OCI-LY3 (cell line): Measurements from ENCODE around the gene SNX15.

ENCODE experiments used
- H2AFZ ChIP-seq: fragments of 200-600, 300-600 bp; shearing (Covaris generic); 2 replicates; pipeline ENCODE4 v1.6.0; 2014; ENCODE audit warnings: antibody characterized with exemption, low read depth, low read length
- H3K27ac ChIP-seq: fragments of 200-600, 300-600 bp; sonication (generic); 2 replicates; pipeline ENCODE4 v1.5.1; 2014; ENCODE audit warnings: mild to moderate bottlenecking, low read length, moderate library complexity, mixed read lengths
- H3K27me3 ChIP-seq: fragments of 200-600, 300-600 bp; sonication (generic); 2 replicates; pipeline ENCODE4 v1.6.1; 2014; ENCODE audit warnings: low read depth, low read length, mixed read lengths
- H3K36me3 ChIP-seq: fragments of 200-600, 300-600 bp; sonication (generic); replicated peaks from 2 replicates; pipeline ENCODE3; 2014; ENCODE audit warnings: low read depth, low read length, mixed read lengths
- H3K4me1 ChIP-seq: fragments of 300-600, 200-600 bp; sonication (generic); 2 replicates; pipeline ENCODE4 v1.6.1; 2014; ENCODE audit warnings: low read length, mixed read lengths
- H3K4me2 ChIP-seq: fragments of 200-600, 300-600 bp; sonication (generic); 2 replicates; pipeline ENCODE4 v1.6.1; 2014; ENCODE audit warnings: low read length, mixed read lengths
- H3K4me3 ChIP-seq: fragments of 300-600, 200-600 bp; sonication (generic); 2 replicates; pipeline ENCODE4 v1.5.1; 2014; ENCODE audit warnings: antibody characterized with exemption, mild to moderate bottlenecking, low read length, moderate library complexity
- H3K79me2 ChIP-seq: fragments of 300-600, 200-600 bp; shearing (Covaris generic); 2 replicates; pipeline ENCODE4 v1.6.1; 2014; ENCODE audit warnings: mild to moderate bottlenecking, low read length, mixed read lengths
- H3K9ac ChIP-seq: fragments of 300-600, 200-600 bp; shearing (Covaris generic); 2 replicates; pipeline ENCODE4 v1.6.0; 2014; ENCODE audit warnings: mild to moderate bottlenecking, low read length, moderate library complexity
- H3K9me3 ChIP-seq: fragments of 200-600, 300-600 bp; shearing (Covaris generic); 2 replicates; pipeline ENCODE4 v1.6.1; 2014; ENCODE audit warnings: low read length, mixed read lengths; ENCODE audit not compliant: insufficient read depth
- H4K20me1 ChIP-seq: fragments of 200-600, 300-600 bp; sonication (generic); 2 replicates; pipeline ENCODE4 v1.6.1; 2016; ENCODE audit warnings: low read length, mixed read lengths; ENCODE audit not compliant: insufficient read depth
- EZH2phosphoT487 ChIP-seq: fragments of 200-600 bp; shearing (Covaris generic); IDR thresholded peaks from 2 replicates; pipeline ENCODE4 v1.6.1; 2018; ENCODE audit warnings: antibody characterized with exemption, mixed run types, low read depth
- TF ChIP-seq, protein P1 (sequence below): fragments of 200-600, 300-600 bp; sonication (generic); IDR thresholded peaks from 2 replicates; pipeline ENCODE4 v1.5.1; 2014; ENCODE audit warnings: antibody characterized with exemption, low read length, low read depth

SNX15 gene

DNA sequence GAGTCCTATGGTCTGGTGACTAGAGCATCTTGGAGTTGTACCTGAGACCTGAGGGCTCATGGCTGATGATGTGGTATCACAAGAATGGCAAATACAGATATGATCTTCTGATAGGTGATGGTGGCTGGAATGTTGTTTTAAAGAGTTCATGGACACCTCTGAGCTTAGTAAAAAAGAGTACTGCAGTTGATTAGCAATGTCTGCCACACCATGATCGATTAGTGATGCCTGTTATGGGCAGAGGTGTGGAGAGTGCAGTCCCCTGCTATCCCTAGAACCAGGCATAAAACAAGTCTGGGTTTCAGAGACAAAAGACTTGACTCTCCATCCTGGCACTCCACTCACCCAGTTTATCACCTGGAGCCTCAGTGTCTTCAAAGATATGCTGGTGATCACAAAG, 29.1 kb upstream of the SNX15 start:
- Histone ChIP-seq H3K79me2 (no peaks in the 10 kb centered on the region), H3K4me1 (peaks cover 10% of the 10 kb centered on the region), H3K36me3 (no peaks in the 10 kb centered on the region), H3K4me3 (no peak overlapping the region), H3K9me3 (no peaks in the 10 kb centered on the region), H3K27me3 (peaks cover 7% of the 10 kb centered on the region; the same call in 1 of the 2 replicates), H4K20me1 (no peaks in the 10 kb centered on the region), H2AFZ (no peak overlapping the region), H3K27ac (no peak overlapping the region), H3K9ac (no peak overlapping the region), H3K4me2 (no peak overlapping the region)
- TF ChIP-seq, protein P1, sequence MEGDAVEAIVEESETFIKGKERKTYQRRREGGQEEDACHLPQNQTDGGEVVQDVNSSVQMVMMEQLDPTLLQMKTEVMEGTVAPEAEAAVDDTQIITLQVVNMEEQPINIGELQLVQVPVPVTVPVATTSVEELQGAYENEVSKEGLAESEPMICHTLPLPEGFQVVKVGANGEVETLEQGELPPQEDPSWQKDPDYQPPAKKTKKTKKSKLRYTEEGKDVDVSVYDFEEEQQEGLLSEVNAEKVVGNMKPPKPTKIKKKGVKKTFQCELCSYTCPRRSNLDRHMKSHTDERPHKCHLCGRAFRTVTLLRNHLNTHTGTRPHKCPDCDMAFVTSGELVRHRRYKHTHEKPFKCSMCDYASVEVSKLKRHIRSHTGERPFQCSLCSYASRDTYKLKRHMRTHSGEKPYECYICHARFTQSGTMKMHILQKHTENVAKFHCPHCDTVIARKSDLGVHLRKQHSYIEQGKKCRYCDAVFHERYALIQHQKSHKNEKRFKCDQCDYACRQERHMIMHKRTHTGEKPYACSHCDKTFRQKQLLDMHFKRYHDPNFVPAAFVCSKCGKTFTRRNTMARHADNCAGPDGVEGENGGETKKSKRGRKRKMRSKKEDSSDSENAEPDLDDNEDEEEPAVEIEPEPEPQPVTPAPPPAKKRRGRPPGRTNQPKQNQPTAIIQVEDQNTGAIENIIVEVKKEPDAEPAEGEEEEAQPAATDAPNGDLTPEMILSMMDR: no peak
- TF ChIP-seq EZH2phosphoT487: no peak

DNA sequence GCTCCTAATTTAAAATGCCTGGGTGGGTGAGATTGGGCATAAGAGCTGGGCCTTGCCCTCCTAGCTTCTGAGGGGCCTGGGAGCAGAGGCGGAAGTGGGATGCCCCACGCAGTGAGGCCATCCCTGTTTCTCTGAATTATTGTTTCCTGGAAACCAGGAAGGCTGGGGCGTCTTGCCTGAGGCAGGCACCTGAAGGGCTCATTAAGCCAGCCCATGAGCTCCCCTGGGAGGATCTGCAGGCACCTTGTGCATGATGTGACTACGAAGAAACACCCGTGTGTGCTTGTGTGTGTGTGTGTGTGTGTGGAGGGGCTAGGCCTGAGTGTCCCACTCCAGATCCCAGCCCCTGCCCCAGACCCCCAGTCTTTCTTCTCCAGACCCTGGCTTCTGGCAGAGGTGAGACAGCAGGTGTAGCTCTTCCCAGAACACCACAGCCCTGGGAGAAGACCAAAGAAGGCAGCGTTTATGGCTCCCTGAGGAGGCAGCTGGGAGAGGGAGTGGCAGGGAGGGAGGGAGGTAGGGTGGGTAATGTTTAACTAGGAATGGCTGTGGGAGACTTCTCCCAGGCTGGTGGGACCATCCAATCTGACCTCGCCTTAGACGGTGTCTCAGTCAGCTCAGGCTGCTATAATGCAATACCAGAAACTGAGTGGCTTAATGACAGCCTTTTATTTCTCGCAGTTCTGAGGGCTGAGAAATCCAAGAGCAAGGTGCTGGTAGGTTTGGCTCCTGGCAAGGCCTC, 28.4 kb upstream of the SNX15 start:
- TF ChIP-seq, protein P1: no peak
- TF ChIP-seq EZH2phosphoT487: no peak
- no peaks in the 10 kb centered on the region for H3K9me3 ChIP-seq
- no peak overlapping the region for H3K4me3 ChIP-seq
- no peaks in the 10 kb centered on the region for H3K79me2 ChIP-seq
- no peak overlapping the region for H2AFZ ChIP-seq
- H3K36me3 ChIP-seq: no peaks in the 10 kb centered on the region
- H4K20me1 ChIP-seq: no peaks in the 10 kb centered on the region
- peaks cover 10% of the 10 kb centered on the region for H3K4me1 ChIP-seq
- H3K9ac ChIP-seq: no peak overlapping the region
- H3K4me2 ChIP-seq: no peak overlapping the region
- H3K27ac ChIP-seq: no peak overlapping the region
- H3K27me3 ChIP-seq: 0 out of 2 replicates have a peak, but pooled peaks cover 3% of the 10 kb centered on the region

DNA sequence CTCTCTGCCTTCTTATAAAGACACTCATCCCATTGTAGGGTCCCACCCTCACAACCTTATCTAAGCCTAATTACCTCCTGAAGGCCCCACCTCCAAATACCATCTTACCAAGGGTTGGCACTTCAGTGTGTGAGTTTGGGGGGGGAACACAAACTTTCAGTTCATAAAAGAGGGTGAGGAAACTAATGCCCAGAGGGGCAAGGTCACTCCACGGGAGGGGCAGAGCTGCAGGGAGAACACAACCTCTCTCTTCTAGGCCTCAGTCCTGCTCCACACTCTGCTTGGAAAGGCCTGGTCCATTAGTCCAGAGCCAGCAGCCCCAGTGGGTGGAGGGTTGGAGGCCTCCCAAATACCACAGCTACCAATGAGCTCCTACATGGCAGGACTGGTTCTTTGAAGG, 27.8 kb upstream of the SNX15 start:
- Histone ChIP-seq H3K36me3 (no peaks in the 10 kb centered on the region), H4K20me1 (no peaks in the 10 kb centered on the region), H3K4me1 (peaks cover 10% of the 10 kb centered on the region), H3K27ac (no peak overlapping the region), H3K9me3 (no peaks in the 10 kb centered on the region), H3K9ac (no peak overlapping the region), H3K4me3 (no peak overlapping the region), H3K79me2 (no peaks in the 10 kb centered on the region), H3K27me3 (no peaks in the 10 kb centered on the region), H2AFZ (no peak overlapping the region), H3K4me2 (no peak overlapping the region)
- no peak for TF ChIP-seq EZH2phosphoT487

DNA sequence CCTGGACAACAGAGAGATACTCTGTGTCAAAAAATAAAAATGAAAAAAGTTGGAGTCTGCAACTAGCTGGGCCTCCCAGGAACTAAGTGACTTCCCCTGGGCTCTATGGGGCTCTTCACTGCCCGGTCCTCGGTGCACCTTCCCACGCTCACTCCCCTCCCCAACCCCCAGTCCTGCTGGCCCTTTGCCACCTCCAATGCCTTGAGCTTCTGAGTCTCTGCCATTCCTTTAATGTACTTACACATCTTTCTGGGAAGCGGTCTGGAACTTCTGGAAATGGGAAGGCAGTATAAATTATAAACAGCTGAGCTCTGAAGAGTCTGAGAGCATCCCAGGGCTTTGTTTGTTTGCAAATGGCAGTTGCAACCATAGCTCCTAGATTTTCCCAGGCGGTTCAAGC, 24.5 kb upstream of the SNX15 start:
- no peaks in the 10 kb centered on the region for H3K9me3 ChIP-seq
- no peaks in the 10 kb centered on the region for H3K36me3 ChIP-seq
- no peak overlapping the region for H2AFZ ChIP-seq
- no peak overlapping the region for H3K4me3 ChIP-seq
- H3K27ac ChIP-seq: no peak overlapping the region
- H3K79me2 ChIP-seq: no peaks in the 10 kb centered on the region
- H3K27me3 ChIP-seq: no peaks in the 10 kb centered on the region
- no peaks in the 10 kb centered on the region for H3K4me1 ChIP-seq
- TF ChIP-seq, protein P1: no peak
- no peak for TF ChIP-seq EZH2phosphoT487
- H3K9ac ChIP-seq: no peak overlapping the region
- no peak overlapping the region for H3K4me2 ChIP-seq
- H4K20me1 ChIP-seq: no peaks in the 10 kb centered on the region
